Breast epithelium (tissue), 3 donors: ENCODE results near the gene NKAIN1.

ENCODE experiments used
- POLR2A ChIP-seq: fragments of 450-650 bp; IDR thresholded peaks from one replicate; pipeline ENCODE4 v1.6.1; 2016; ENCODE audit warnings: antibody characterized with exemption, mild to moderate bottlenecking, moderate library complexity
- POLR2AphosphoS5 ChIP-seq, 3 donors: sonication (generic); formaldehyde crosslinking; IDR thresholded peaks; one replicate each; pipeline ENCODE4 v1.6.1; 2017; ENCODE audit warnings: antibody characterized with exemption in 3 of 3
- TF ChIP-seq, protein P1 (sequence below), 3 donors: fragments of 450-650 bp; IDR thresholded peaks; one replicate each; pipeline ENCODE4 v1.5.1; 2016 to 2017; ENCODE audit warnings: antibody characterized with exemption in 3 of 3, mild to moderate bottlenecking in 3 of 3, moderate library complexity in 3 of 3

DNA sequence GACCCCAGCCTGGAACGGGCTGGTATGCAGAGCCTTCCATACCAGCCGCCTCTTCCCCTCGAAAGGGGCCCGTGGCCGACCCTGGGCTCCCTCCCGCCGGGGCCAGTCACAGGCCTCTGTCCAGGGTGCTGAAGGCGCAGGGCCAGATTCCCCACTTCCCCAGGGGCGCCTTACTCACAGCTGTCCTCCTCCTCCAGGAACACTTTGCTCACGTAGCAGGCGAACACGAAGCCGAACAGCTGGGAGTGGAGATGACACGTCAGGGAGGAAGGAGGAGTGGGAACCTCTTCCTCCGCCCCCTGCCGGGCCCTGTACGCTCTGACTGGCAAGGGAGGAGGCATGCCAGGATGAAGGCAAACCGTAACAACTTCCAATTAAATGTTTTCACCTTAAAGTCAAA is 57.3 kb downstream of the NKAIN1 start:
- TF ChIP-seq, protein P1, sequence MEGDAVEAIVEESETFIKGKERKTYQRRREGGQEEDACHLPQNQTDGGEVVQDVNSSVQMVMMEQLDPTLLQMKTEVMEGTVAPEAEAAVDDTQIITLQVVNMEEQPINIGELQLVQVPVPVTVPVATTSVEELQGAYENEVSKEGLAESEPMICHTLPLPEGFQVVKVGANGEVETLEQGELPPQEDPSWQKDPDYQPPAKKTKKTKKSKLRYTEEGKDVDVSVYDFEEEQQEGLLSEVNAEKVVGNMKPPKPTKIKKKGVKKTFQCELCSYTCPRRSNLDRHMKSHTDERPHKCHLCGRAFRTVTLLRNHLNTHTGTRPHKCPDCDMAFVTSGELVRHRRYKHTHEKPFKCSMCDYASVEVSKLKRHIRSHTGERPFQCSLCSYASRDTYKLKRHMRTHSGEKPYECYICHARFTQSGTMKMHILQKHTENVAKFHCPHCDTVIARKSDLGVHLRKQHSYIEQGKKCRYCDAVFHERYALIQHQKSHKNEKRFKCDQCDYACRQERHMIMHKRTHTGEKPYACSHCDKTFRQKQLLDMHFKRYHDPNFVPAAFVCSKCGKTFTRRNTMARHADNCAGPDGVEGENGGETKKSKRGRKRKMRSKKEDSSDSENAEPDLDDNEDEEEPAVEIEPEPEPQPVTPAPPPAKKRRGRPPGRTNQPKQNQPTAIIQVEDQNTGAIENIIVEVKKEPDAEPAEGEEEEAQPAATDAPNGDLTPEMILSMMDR (IDR thresholded peaks at IDR 0.05): no peak
- TF ChIP-seq POLR2AphosphoS5 (IDR thresholded peaks at IDR 0.05): no peak
- TF ChIP-seq POLR2A: no peak
